Neural cell (in vitro differentiated cells): ENCODE data around the gene ST3GAL3.

Source experiments
- CTCF ChIP-seq: fragments of 450-650 bp; IDR thresholded peaks from 2 replicates; pipeline ENCODE4 v1.5.1; 2014; ENCODE audit warnings: antibody characterized with exemption, mild to moderate bottlenecking, moderate library complexity; ENCODE audit not compliant: poor library complexity, severe bottlenecking
- EP300 ChIP-seq: fragments of 450-650 bp; conservative IDR thresholded peaks from 2 replicates; pipeline ENCODE4 v1.6.1; 2014; ENCODE audit warnings: antibody characterized with exemption, mild to moderate bottlenecking, moderate library complexity; ENCODE audit not compliant: poor library complexity, severe bottlenecking
- EZH2 ChIP-seq: fragments of 200-600, 300-800 bp; shearing (Covaris generic), sonication (generic); IDR thresholded peaks from 2 replicates; pipeline ENCODE4 v1.6.1; 2014; ENCODE audit warnings: antibody characterized with exemption, low read length, borderline replicate concordance, mild to moderate bottlenecking; ENCODE audit not compliant: insufficient read depth, poor library complexity, severe bottlenecking
- POLR2AphosphoS5 ChIP-seq: IDR thresholded peaks from 2 replicates; pipeline ENCODE4 v1.6.1; 2012
- SMC3 ChIP-seq: fragments of 450-650 bp; conservative IDR thresholded peaks from 2 replicates; pipeline ENCODE4 v1.6.1; 2014; ENCODE audit warnings: antibody characterized with exemption, mild to moderate bottlenecking, moderate library complexity; ENCODE audit not compliant: poor library complexity
- TAF1 ChIP-seq: IDR thresholded peaks from 2 replicates; pipeline ENCODE4 v1.6.1; 2012; ENCODE audit warnings: low read depth

GRCh38 chr1:43938892-43939587 lies 231.7 kb downstream of the ST3GAL3 start:
- TF ChIP-seq CTCF (no peak), EZH2 (no peak), SMC3 (no peak), POLR2AphosphoS5 (no peak), EP300 (no peak), TAF1 (no peak)
